C4-2B (cell line): ENCODE measurements around the gene WTAP.

Experiments
- ZFX ChIP-seq: fragments of 450-650 bp; IDR thresholded peaks from 2 replicates; pipeline ENCODE4 v1.6.1; 2017
- TF ChIP-seq, protein P1 (sequence below): fragments of 450-650 bp; conservative IDR thresholded peaks from 2 replicates; pipeline ENCODE4 v1.5.1; 2017; ENCODE audit warnings: mild to moderate bottlenecking

DNA sequence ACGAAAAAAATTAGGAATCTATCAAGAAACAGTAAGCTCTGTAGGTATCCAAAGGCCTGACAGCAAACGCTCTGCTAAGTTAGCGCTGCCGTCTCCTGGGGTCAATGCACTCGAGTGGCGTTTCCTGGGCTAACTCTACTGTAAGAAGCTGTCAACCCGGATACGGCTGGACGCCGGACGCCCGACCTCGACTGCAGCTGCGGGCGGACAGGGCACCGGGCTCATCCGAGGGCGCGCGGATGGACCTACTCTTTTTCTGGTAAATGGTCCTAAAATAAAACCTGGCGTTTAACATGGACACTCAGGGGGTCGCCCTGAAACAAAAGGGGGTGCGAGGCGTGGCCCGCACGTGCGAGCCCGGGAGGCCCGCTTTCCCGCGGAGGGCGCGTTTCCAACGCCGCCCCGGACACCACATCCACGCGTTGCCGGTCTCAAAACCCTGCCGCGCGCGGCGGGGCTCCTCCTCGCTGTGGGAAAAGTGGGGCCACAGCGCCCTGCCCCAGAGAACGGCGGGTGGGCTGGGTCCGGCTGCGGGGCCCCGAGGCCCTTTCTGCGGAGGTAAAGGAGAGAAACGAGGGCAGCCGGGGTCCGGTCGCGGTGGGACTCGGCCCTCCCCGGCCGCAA is 61.6 kb downstream of the WTAP start:
- TF ChIP-seq, protein P1, sequence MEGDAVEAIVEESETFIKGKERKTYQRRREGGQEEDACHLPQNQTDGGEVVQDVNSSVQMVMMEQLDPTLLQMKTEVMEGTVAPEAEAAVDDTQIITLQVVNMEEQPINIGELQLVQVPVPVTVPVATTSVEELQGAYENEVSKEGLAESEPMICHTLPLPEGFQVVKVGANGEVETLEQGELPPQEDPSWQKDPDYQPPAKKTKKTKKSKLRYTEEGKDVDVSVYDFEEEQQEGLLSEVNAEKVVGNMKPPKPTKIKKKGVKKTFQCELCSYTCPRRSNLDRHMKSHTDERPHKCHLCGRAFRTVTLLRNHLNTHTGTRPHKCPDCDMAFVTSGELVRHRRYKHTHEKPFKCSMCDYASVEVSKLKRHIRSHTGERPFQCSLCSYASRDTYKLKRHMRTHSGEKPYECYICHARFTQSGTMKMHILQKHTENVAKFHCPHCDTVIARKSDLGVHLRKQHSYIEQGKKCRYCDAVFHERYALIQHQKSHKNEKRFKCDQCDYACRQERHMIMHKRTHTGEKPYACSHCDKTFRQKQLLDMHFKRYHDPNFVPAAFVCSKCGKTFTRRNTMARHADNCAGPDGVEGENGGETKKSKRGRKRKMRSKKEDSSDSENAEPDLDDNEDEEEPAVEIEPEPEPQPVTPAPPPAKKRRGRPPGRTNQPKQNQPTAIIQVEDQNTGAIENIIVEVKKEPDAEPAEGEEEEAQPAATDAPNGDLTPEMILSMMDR: no peak
- TF ChIP-seq ZFX: no peak
